Naive B cell (primary cell): ENCODE measurements around the gene FBXO21. TPM values are rescaled to one million over a fixed set of nuclear protein-coding genes. Genes with fewer than 3 reads are reported as not detected.
"Not testable (repeated sequence)": the region's sequence is repeated elsewhere in the genome, so short reads cannot be mapped to it uniquely, and the experiment has no call there.

Source experiments
- ATAC-seq, 2 donors: fragments of 150-1000 bp; cut with Tn5 transposase; 2 replicates each; pipeline ENCODE4 v1.10.0; 2021; ENCODE audit warnings: low read depth in 2 of 2, mild to moderate bottlenecking in 2 of 2, moderate library complexity in 2 of 2
- DNase-seq: peaks from one replicate; pipeline ENCODE4 v3.0.0; 2022
- H3K27ac Mint-ChIP-seq, 6 donors: one replicate each; pipeline ENCODE4 v1.8.0; 2020 to 2022; ENCODE audit warnings: mild to moderate bottlenecking in 6 of 6, mixed read lengths in 6 of 6, moderate library complexity in 5 of 6, inconsistent platforms in 2 of 6
- H3K27me3 Mint-ChIP-seq, 3 donors: one replicate each; pipeline ENCODE4 v1.8.0; 2021 to 2022; ENCODE audit warnings: mixed read lengths in 3 of 3, mild to moderate bottlenecking in 1 of 3
- H3K36me3 Mint-ChIP-seq, 2 donors: one replicate each; pipeline ENCODE4 v1.8.0; 2020 to 2022; ENCODE audit warnings: mixed read lengths in 2 of 2, inconsistent platforms in 1 of 2, mild to moderate bottlenecking in 1 of 2
- H3K4me1 Mint-ChIP-seq, 3 donors: one replicate each; pipeline ENCODE4 v1.8.0; 2020 to 2022; ENCODE audit warnings: mixed read lengths in 3 of 3, inconsistent platforms in 1 of 3, mild to moderate bottlenecking in 1 of 3, moderate library complexity in 1 of 3
- H3K4me3 Mint-ChIP-seq, 8 donors: one replicate each; pipeline ENCODE4 v1.8.0; 2020 to 2022; ENCODE audit warnings: mild to moderate bottlenecking in 8 of 8, mixed read lengths in 8 of 8, moderate library complexity in 8 of 8, inconsistent platforms in 2 of 8
- H3K9me3 Mint-ChIP-seq, 7 donors: one replicate each; pipeline ENCODE4 v1.8.0; 2020 to 2022; ENCODE audit warnings: mixed read lengths in 7 of 7, mild to moderate bottlenecking in 5 of 7, inconsistent platforms in 2 of 7, moderate library complexity in 1 of 7
- polyA plus RNA-seq, 6 donors: library from polyadenylated mRNA; unstranded; fragments of 300-500 nt; fragmentation: Illumina TruSeq; gene quantifications; one replicate each; pipeline ENCODE4 v1.2.3, GENCODE V29; 2021; ENCODE audit warnings: low read depth in 6 of 6

FBXO21 gene
- polyA plus RNA-seq, 6 donors from 2014 or later, result 46.0 to 61.5 (median 49.6) TPM

GRCh38 chr12:117098361-117099217 is 91.7 kb downstream of the FBXO21 start:
- no peaks in the 10 kb centered on the region for H3K36me3 Mint-ChIP-seq
- H3K4me1 Mint-ChIP-seq, result peaks cover 0 to 6% (median 0%) of the 10 kb centered on the region in 3 donors
- H3K27ac Mint-ChIP-seq, result no peak overlapping the region
- DNase-seq, result no peak
- peak; percentile 47 to 63 for ATAC-seq
- peak overlapping the region in 7 of 8 donors; percentile 63 to 85 (median 77) for H3K4me3 Mint-ChIP-seq
- H3K27me3 Mint-ChIP-seq, result peaks cover 20 to 44% (median 29%) of the 10 kb centered on the region in 3 donors
- peaks cover 0 to 3% (median 0%) of the 10 kb centered on the region in 7 donors for H3K9me3 Mint-ChIP-seq

GRCh38 chr12:117098024-117098360 is 92.3 kb downstream of the FBXO21 start:
- peak overlapping the region; percentile 63 to 85 (median 77) for H3K4me3 Mint-ChIP-seq
- no peaks in the 10 kb centered on the region for H3K36me3 Mint-ChIP-seq
- H3K9me3 Mint-ChIP-seq, result peaks cover 0 to 3% (median 0%) of the 10 kb centered on the region in 7 donors
- peaks cover 0 to 6% (median 0%) of the 10 kb centered on the region in 3 donors for H3K4me1 Mint-ChIP-seq
- DNase-seq (no peak), ATAC-seq (no peak)
- H3K27me3 Mint-ChIP-seq, result peaks cover 20 to 44% (median 29%) of the 10 kb centered on the region in 3 donors
- no peak overlapping the region for H3K27ac Mint-ChIP-seq

DNA sequence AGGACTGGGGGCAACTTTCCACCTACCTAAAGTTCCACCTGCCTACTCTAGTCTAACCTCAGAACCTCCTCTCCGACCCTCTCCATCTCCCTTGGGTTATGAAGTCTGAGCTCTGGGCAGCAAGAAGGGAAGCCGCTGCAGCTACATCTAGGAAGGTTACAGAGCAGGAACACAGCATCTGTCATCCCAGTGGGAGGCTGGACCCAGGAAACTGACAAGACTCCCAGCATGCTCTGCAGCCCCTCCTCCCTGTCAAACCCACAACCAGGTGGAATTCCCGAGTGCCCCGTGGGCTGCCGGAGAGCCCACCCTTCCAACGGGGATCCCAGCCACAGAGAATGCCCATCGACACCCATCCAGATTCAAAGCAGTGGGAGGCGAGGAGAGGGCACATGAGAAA is 93.1 kb downstream of the FBXO21 start:
- peaks cover 0 to 3% (median 0%) of the 10 kb centered on the region in 7 donors for H3K9me3 Mint-ChIP-seq
- DNase-seq, result no peak
- no peak for ATAC-seq
- H3K36me3 Mint-ChIP-seq, result no peaks in the 10 kb centered on the region
- peak overlapping the region in 4 of 8 donors; percentile 5 to 81 (median 24) for H3K4me3 Mint-ChIP-seq
- no peak overlapping the region for H3K27ac Mint-ChIP-seq
- peaks cover 20 to 43% (median 29%) of the 10 kb centered on the region in 3 donors for H3K27me3 Mint-ChIP-seq
- H3K4me1 Mint-ChIP-seq, result peaks cover 0 to 6% (median 0%) of the 10 kb centered on the region in 3 donors

DNA sequence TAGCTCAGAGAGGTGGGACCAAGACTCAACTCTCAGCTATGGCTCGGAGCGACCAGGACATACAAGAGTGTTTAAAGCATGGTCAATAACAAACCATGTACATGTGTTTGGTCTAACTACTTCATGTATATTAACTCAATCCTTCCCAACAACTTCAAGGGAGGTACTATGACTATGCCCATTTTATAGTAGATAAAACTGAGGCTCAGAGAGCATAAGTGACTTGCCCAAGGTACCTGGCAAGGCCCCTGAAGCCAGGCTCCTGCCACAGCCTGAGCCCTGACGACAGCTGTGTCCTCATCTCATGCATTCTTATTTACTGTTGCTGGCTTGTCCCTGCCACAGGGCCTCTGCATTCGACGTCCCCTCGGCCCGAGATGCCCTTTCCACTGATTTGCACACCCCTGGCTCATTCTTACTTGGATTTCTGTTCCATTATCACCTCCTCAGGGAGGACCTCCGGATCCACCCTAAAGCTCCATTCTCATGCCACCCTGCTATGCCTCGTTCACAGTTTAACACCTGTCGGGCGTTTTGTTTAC is 93.7 kb downstream of the FBXO21 start:
- Mint-ChIP-seq H3K36me3 (no peaks in the 10 kb centered on the region), H3K4me1 (peaks cover 0 to 6% (median 0%) of the 10 kb centered on the region in 3 donors), H3K4me3 (peak overlapping the region in 1 of 8 donors; percentile 52), H3K9me3 (peaks cover 0 to 3% (median 0%) of the 10 kb centered on the region in 7 donors), H3K27me3 (peaks cover 20 to 38% (median 29%) of the 10 kb centered on the region in 3 donors), H3K27ac (no peak overlapping the region)
- no peak for DNase-seq
- ATAC-seq, result no peak

DNA sequence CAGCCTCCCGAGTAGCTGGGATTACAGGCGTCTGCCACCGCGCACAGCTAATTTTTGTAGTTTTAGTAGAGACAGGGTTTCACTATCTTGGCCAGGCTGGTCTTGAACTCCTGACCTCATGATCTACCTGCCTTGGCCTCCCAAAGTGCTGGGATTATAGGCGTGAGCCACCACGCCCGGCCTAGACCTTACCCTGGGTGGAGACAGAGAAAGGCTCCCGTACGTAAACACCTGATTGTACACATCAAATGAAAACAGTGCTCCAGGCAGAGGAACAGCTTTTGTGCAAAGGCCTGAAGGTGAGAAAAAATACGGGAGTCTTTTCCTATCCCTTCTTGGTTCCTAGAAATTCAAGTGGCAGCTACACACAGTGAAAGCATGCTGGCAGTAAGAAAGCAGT is 95.1 kb downstream of the FBXO21 start:
- H3K27ac Mint-ChIP-seq, H3K9me3 Mint-ChIP-seq, H3K4me1 Mint-ChIP-seq, ATAC-seq, H3K36me3 Mint-ChIP-seq, H3K4me3 Mint-ChIP-seq, DNase-seq: not testable (repeated sequence)
- H3K27me3 Mint-ChIP-seq, result peaks cover 16 to 32% (median 24%) of the 10 kb centered on the region in 3 donors

GRCh38 chr12:117093918-117094630 is 96.2 kb downstream of the FBXO21 start:
- Mint-ChIP-seq H3K27ac (peak overlapping the region in 1 of 6 donors; percentile 37), H3K27me3 (peaks cover 16 to 23% (median 23%) of the 10 kb centered on the region in 3 donors), H3K36me3 (peaks cover 0 to 8% of the 10 kb centered on the region in 2 donors), H3K4me1 (peaks cover 0 to 4% (median 0%) of the 10 kb centered on the region in 3 donors), H3K4me3 (no peak overlapping the region), H3K9me3 (peaks cover 5 to 18% (median 11%) of the 10 kb centered on the region in 7 donors)
- DNase-seq, result no peak
- ATAC-seq, result no peak

GRCh38 chr12:117093431-117093830 is 96.8 kb downstream of the FBXO21 start:
- Mint-ChIP-seq H3K27me3 (peaks cover 16 to 23% (median 23%) of the 10 kb centered on the region in 3 donors), H3K27ac (no peak overlapping the region), H3K9me3 (peaks cover 5 to 22% (median 15%) of the 10 kb centered on the region in 7 donors), H3K4me1 (peaks cover 0 to 4% (median 0%) of the 10 kb centered on the region in 3 donors), H3K36me3 (peaks cover 0 to 14% of the 10 kb centered on the region in 2 donors), H3K4me3 (no peak overlapping the region)
- ATAC-seq, result no peak
- no peak for DNase-seq

DNA sequence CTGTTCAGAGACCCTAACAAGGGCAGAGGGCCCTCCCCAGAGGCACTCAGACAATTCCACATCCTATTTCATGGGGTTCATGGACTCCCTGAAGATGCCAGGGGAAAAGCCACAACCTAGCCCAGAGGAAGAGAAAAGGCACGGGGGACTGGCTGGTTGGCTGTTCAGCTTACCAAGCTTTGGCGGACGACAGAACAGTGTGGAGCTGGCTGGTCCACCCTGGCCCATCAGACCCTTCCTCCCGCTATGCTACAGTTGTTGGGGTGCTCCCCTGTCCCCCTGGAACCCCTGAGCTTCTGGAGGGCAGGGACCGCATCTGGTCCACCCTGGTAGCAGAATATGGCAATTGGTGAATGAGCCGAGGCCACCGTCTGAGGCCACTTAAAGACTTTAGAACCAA is 97.4 kb downstream of the FBXO21 start:
- Mint-ChIP-seq H3K27me3 (peaks cover 14 to 20% (median 18%) of the 10 kb centered on the region in 3 donors), H3K4me1 (peaks cover 0 to 2% (median 0%) of the 10 kb centered on the region in 3 donors), H3K4me3 (no peak overlapping the region), H3K36me3 (peaks cover 0 to 14% of the 10 kb centered on the region in 2 donors), H3K9me3 (peaks cover 5 to 25% (median 17%) of the 10 kb centered on the region in 7 donors), H3K27ac (no peak overlapping the region)
- ATAC-seq, result no peak
- no peak for DNase-seq

DNA sequence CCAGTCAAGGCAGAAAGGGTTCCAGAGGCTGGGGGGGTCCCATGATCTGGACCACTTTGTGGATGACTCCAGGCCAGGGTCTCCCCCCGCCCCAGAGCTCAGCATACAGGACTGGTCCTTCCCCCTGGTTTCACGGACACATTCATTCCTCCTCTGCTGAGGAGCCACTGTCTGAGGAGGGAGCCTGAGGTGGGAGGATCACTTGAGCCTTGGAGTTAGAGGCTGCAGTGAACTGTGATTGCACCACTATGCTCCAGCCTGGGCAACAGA is 97.8 kb downstream of the FBXO21 start:
- H3K4me3 Mint-ChIP-seq, result no peak overlapping the region
- no peak overlapping the region for H3K27ac Mint-ChIP-seq
- H3K27me3 Mint-ChIP-seq, result peaks cover 10 to 16% (median 14%) of the 10 kb centered on the region in 3 donors
- H3K36me3 Mint-ChIP-seq, result peaks cover 0 to 14% of the 10 kb centered on the region in 2 donors
- peaks cover 5 to 26% (median 18%) of the 10 kb centered on the region in 7 donors for H3K9me3 Mint-ChIP-seq
- ATAC-seq (no peak), DNase-seq (no peak)
- no peaks in the 10 kb centered on the region for H3K4me1 Mint-ChIP-seq

Other genes starting within 250 kb of the FBXO21 start
- 1 to 10 TPM in 3 of 6 donors, under 1 TPM in 1, not detected in 2; 0.70 to 2.4 (median 1.7) TPM for gene TESC, start 91.1 kb downstream of the FBXO21 start, polyA plus RNA-seq
- gene NOS1, start 171.2 kb upstream of the FBXO21 start, polyA plus RNA-seq, result not detected